ENCODE results near the gene KLK11.

The KLK11 gene

DNA sequence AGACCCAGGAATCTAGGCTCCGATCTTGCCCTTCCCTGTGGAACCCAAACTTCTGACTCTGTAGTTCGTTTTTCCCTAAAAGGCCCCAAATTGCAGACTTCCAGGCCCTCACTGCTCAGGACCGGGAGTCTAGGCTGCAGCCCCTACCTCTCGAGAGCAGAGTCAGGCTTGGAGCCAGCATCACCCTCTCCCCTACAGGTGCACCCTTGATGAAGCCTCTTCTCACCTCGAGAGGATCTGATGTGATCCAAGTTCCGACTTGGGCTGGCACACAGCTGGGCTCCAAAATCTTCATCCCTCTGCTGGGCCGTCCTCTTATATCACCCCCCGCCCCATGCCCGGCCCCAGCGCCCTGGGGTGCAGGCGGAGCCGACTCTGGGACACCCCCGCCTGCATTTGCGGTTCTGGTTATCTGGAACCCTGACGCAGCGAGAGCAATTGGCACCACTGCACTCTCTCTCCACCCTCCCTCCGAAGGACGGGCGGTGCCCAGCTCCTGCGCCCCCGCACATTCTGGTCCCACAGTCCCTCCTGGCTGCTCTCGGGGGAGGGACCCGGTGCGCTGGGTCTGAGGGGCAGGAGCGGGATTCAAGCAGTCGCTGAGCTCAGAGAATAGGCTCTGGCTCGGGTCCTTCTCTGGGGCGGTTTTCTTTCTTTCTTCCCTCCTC is 42.7 kb downstream of the KLK11 start, which contains the start of gene KLK7:
KLK7 (minus strand) TSS at position 293 of the 668 bp plus-strand sequence. CDS start 1,518 bp downstream, outside the sequence.
- no peaks in the 10 kb centered on the region for H3K36me3 ChIP-seq (ENCODE audit: insufficient read depth, low read length)
- no peaks in the 10 kb centered on the region for H3K79me2 ChIP-seq (ENCODE audit: insufficient read depth, low read length)
- no peak within 1 kb of the TSS for H3K4me2 ChIP-seq (ENCODE audit: low read depth, low read length, poor library complexity, severe bottlenecking)
- no peaks in the 10 kb centered on the region; the same call in 1 of the 2 replicates for H3K9me3 ChIP-seq (ENCODE audit: insufficient read depth, low read depth, low read length)
- no peaks in the 10 kb centered on the region for H3K27me3 ChIP-seq (ENCODE audit: insufficient read depth, low read length, poor library complexity, severe bottlenecking)
- no peaks in the 10 kb centered on the region for H3K4me1 ChIP-seq (ENCODE audit: insufficient read depth, low read length, poor library complexity, severe bottlenecking)
- no peak within 1 kb of the TSS for H3K9ac ChIP-seq (ENCODE audit: low read depth, low read length, poor library complexity, severe bottlenecking)
- no peak within 1 kb of the TSS for H3K4me3 ChIP-seq (ENCODE audit: low read length, poor library complexity, severe bottlenecking)
- no peaks in the 10 kb centered on the region for H4K20me1 ChIP-seq (ENCODE audit: insufficient read depth, low read length, poor library complexity, severe bottlenecking)
- H3K9me2 ChIP-seq (replicated peaks; ENCODE audit: low read depth, low read length) = no peaks in the 10 kb centered on the region
- H2AFZ ChIP-seq (ENCODE audit: low read length) = no peak within 1 kb of the TSS
- no peaks in the 10 kb centered on the region for H3F3A ChIP-seq (ENCODE audit: low read depth)
- TF ChIP-seq CTCF (conservative IDR thresholded peaks at IDR 0.05; ENCODE audit: low read length) (no peak), EZH2phosphoT487 (IDR thresholded peaks at IDR 0.05; ENCODE audit: borderline replicate concordance) (no peak)

- Histone ChIP-seq H3K9ac (ENCODE audit: low read depth, low read length, poor library complexity, severe bottlenecking) (no peak overlapping the region), H4K20me1 (ENCODE audit: insufficient read depth, low read length, poor library complexity, severe bottlenecking) (no peaks in the 10 kb centered on the region)
Measured at GRCh38 chr19:50982186-50982585, 44.2 kb downstream of the KLK11 start.

GRCh38 chr19:50981587-50982146 is 44.7 kb downstream of the KLK11 start:
- Histone ChIP-seq H3K4me1 (ENCODE audit: insufficient read depth, low read length, poor library complexity, severe bottlenecking) (no peaks in the 10 kb centered on the region), H4K20me1 (ENCODE audit: insufficient read depth, low read length, poor library complexity, severe bottlenecking) (no peaks in the 10 kb centered on the region), H3K79me2 (ENCODE audit: insufficient read depth, low read length) (no peaks in the 10 kb centered on the region), H3K9ac (ENCODE audit: low read depth, low read length, poor library complexity, severe bottlenecking) (no peak overlapping the region), H3K36me3 (ENCODE audit: insufficient read depth, low read length) (no peaks in the 10 kb centered on the region), H3F3A (ENCODE audit: low read depth) (no peaks in the 10 kb centered on the region), H3K9me3 (ENCODE audit: insufficient read depth, low read depth, low read length) (no peaks in the 10 kb centered on the region; the same call in 1 of the 2 replicates), H3K4me3 (ENCODE audit: low read length, poor library complexity, severe bottlenecking) (no peak overlapping the region), H2AFZ (ENCODE audit: low read length) (no peak overlapping the region), H3K9me2 (replicated peaks; ENCODE audit: low read depth, low read length) (no peaks in the 10 kb centered on the region), H3K4me2 (ENCODE audit: low read depth, low read length, poor library complexity, severe bottlenecking) (no peak overlapping the region), H3K27me3 (ENCODE audit: insufficient read depth, low read length, poor library complexity, severe bottlenecking) (no peaks in the 10 kb centered on the region)
- no peak for TF ChIP-seq EZH2phosphoT487 (IDR thresholded peaks at IDR 0.05; ENCODE audit: borderline replicate concordance)
- no peak for TF ChIP-seq CTCF (conservative IDR thresholded peaks at IDR 0.05; ENCODE audit: low read length)

More at GRCh38 chr19:50982186-50982585, 44.2 kb downstream of the KLK11 start:
- no peaks in the 10 kb centered on the region for H3K79me2 ChIP-seq (ENCODE audit: insufficient read depth, low read length)
- H3K4me3 ChIP-seq (ENCODE audit: low read length, poor library complexity, severe bottlenecking) = no peak overlapping the region
- no peaks in the 10 kb centered on the region for H3K9me2 ChIP-seq (replicated peaks; ENCODE audit: low read depth, low read length)
- H3K4me2 ChIP-seq (ENCODE audit: low read depth, low read length, poor library complexity, severe bottlenecking) = no peak overlapping the region
- H3F3A ChIP-seq (ENCODE audit: low read depth) = no peaks in the 10 kb centered on the region
- no peaks in the 10 kb centered on the region for H3K27me3 ChIP-seq (ENCODE audit: insufficient read depth, low read length, poor library complexity, severe bottlenecking)
- H3K36me3 ChIP-seq (ENCODE audit: insufficient read depth, low read length) = no peaks in the 10 kb centered on the region
- H3K9me3 ChIP-seq (ENCODE audit: insufficient read depth, low read depth, low read length) = no peaks in the 10 kb centered on the region; the same call in 1 of the 2 replicates
- H3K4me1 ChIP-seq (ENCODE audit: insufficient read depth, low read length, poor library complexity, severe bottlenecking) = no peaks in the 10 kb centered on the region
- TF ChIP-seq CTCF (conservative IDR thresholded peaks at IDR 0.05; ENCODE audit: low read length) = no peak
- no peak for TF ChIP-seq EZH2phosphoT487 (IDR thresholded peaks at IDR 0.05; ENCODE audit: borderline replicate concordance)
- no peak overlapping the region for H2AFZ ChIP-seq (ENCODE audit: low read length)

Measured in Loucy (cell line).